Measurements from ENCODE around the gene GRID2.

The GRID2 gene

DNA sequence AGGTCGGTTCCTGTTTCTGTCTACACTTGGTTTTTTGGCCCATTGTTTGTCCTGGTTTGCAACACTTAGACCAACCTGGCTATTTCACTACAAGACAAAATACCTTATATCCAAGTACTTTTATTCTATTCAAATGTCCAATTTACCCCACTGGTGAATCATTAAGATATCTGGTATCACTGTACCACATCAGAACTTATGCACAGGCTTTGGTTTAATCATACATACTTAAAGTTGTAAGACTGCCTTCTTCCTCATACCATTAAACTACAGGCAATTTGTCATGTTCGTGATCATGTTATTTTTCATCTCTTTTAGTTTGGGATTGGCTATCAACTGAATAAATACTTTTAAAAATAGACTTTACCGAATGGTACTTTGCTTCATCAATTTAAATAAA, 1471.8 kb downstream of the GRID2 start:
- DNase-seq, result no peak

DNA sequence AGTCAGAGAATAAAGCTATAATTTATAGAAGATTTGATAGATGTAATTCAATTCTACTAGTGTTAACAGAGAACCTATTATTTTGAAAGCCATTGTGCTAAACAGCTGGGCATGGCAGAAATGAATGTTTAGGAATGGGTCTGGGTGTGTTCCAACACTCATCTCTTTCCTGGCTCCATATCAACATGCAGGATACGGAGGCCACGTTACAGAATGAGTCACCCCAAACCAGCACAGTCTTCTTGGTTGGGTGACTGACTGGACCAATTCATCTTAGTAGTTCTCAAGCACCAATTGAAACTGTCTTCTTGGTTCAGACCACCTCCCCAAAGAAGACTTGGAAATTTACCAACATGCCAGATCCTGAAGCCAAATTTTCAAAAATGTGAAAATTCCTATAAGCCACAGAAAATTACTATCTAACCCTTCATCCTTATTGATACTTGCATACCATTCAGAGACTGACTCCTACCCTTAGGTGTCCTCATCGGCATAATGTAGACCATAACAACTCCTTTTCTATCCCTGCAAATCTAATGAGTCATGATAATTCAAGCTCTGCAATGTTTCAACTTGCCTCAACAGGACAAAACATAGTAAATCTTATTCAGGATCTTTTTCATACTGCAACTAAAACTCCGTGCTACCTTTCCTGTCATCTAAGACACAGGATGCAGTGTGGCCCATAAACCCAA, 1472.8 kb downstream of the GRID2 start:
- no peak for DNase-seq

DNA sequence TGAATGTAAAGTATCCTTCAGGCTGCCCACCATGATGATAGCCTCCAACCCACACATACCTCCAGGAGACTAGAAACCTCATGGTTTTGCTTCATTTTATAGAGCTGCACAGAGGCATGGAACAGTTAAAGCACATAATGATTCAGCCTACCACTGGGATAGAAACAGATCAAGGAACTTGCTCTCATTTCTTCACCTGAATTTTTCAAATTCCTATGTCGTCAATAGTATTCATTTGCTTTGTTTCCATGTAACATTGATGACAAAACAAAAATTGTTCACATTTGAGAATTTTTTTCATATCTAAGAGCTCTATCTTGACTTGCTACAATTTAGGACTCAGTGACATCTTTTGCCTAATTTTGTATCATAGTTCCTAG, 1473.3 kb downstream of the GRID2 start:
- no peak for DNase-seq

DNA sequence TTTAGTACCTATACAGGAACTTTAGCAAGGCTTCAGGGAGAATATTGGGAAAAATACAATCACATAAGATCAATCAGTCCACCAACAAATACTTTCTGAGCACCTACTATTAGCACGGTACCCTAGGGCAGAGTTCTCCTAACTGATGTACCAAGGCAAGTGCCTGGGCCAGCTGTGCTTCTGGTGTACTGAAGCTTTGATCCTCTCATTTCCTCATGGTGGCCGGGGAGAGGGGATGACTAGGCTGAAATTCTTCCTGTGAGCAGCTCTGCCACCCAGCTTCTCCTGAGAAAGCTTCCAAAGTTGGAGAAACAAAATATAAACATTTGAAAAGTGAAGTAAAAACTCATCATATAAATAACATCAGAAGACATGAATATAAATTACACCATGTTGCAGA, 1475.5 kb downstream of the GRID2 start:
- DNase-seq, result no peak

DNA sequence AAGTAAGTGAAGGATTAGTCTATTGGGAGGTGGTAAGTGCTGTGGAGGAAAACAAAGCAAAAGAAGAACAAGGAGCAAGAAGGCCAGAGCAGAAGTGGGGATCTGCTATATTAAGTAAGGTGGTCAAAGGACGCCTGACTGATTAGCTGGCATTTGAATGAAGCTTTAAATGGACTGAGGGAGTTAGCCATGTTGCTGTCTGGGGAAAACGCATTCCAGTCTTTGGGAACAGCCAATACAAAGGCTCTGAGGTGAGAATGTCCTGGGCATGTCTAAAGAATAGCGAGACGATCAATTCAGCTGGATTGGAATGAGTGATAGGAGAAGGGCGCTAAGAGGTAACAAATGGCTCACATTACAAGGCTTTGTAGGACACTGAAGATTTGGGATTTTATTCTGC, 1476.3 kb downstream of the GRID2 start:
- no peak for DNase-seq

DNA sequence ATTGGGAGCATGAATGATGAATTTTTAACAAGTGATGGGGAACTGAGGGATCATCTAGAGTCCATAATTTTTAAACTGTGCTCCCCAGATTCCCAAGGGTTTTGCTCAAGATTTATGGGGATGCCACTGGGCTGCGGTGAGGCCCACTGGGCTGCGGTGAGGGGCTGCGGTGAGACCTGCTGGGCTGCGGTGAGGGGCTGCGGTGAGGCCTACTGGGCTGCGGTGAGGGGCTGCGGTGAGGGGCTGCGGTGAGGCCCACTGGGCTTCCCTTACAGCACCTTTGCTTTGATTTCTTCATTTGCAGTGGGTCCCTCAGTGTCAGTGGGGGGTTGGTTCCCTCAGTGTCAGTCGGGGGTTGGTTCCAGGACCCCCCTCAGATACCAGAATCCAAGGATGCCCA, 1477.4 kb downstream of the GRID2 start:
- DNase-seq, result no peak

DNA sequence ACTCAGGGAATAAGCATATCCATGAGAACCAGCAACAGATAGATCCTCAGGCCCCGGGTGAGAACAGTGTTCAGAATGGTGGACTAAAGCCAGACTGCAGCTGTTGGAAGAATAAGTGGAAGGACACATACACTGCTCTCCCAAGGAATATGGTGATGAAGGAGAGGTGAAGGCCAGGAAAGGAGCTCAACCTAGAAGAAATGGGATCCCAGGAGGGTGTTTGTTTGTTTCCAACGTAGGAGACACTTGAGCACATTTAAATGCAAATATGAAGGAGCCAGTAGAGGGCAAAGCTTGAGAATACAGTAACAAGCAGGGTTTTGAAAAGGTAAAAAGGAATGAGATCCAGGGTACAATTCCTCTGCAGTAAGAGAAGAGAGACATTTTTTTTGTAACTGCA, 1482.4 kb downstream of the GRID2 start:
- DNase-seq, result no peak

DNA sequence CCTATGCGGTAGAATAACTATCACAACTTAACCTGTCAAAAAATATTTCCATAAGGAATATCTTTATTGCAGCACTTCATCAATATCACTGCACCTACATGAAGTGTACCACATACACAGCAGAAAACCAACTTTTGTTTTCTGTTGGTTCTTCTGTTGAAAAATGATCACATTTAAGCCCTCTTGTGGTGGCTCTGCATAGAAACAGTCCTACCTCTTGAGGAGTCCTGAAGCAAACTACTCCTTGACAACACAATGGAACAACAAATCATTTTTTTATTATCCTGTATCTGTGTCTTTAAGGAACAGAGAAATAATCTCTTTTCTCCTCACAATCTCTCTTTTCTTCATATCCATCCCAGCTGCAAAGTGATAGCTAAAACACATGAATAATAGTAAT, 1484.9 kb downstream of the GRID2 start:
- no peak for DNase-seq

DNA sequence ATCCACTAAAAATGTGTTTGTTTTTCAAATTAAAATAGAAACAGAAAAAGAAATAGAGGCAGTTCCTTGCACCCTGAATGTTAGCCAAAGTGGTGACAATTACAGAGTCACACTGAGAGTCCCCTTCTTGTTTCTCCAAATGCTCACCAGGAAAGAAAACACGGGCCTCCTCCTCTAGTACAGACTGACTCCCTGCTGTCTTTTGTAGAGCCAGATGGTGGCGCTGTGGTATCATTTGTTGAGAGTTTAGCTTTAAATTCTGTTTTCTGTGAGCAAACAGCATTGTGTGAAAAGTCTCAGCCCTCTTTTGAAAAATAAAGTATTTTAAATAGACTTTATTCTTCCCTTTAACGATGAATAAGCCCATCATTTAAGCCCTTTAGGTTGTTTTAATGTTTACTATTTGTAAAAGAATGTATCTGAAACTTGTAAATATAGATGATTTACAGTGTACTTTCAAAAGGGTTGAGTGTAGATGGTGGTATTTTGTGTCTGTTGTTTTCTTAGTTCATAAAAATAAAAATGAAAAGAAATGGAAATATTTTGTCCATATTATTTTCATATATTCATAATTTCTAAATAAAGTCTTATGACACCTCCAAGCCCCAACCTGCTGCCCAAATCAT, 1487.9 kb downstream of the GRID2 start:
- DNase-seq, result peak; percentile 7 to 12

DNA sequence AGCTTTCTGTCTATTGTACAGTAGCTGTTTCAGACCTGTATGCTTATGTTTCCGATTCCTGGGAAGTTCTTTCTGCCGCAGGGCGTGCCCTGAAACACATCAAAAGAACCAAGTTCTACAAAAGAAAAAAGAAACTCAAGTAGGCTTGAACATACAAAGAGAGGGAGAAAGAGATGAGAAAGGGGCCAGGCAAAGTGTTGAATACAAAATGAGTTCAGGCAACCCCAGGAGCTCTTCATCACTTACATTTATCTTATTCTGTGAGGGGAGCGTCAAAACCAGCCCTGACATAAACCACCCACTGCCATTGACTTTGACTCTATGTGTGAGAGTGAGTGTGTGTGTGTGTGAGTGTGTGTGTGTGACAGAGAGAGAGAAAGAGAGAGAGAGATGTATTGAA, 1498.3 kb downstream of the GRID2 start:
- no peak for DNase-seq

DNA sequence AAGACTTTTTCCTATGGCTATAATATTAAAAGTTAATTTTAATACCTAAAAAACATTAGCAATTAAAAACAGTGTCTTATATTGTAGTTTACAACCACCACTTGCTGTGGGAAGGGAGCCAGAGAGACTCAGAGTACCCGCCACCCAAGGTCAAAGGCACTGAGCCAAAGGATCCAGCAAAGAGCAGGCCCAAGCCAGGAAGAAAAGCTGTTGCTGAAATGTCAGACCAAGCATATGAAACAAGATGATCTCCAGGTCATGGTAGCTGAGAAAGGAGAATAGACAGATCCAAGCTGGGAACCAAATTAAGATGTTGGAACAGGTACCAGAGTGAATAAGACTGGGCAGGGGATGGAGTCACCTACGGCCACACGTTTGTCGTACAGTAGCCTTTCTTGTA, 1506.0 kb downstream of the GRID2 start:
- DNase-seq, result no peak

DNA sequence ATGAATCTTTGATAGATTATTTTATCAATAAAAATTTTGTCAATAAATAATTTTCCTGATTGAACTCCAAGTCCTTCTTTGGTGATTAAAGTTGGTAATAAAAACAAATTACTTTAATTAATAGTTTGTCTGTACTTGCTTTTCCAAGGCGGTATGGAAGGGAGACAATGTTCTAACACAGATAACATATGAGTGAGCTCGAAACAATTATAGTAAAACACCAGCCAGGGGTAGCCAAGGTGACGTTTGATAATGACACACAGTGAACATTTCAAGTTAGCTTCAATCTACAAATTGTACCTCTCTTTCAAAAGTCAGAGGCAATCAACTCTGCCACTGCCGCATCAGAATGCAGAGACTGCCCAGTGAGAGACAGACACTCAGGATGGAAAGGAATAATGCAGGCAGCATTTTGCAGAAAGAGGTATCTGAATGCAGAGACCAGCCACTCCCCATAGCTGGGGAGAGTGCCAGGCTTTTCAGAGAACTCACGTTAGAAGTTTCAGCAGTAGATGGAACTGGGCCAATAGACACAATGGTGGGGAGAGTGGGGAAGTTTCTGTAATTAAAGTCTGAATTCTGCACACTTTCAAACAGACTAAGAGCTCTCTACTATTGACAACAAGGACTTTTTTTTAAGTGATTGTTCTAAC, 1506.7 kb downstream of the GRID2 start:
- DNase-seq, result no peak

DNA sequence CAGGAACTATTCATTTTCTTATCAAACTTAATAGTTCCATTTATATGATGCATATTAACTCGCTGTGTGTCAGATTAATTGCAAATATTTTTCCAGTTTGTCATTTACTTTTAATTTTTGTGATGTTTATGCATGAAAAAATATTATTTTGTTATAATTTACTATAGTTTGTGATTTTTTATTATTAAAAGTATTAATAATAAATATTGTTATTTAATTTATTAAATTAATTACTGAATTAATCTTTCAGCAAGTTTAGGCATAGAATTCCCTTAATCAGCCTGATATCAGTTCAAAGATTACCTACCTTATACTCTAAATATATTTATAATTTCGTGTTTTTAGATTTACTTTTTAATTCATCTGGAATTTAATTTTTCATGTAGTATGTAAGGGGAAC, 1509.3 kb downstream of the GRID2 start:
- no peak for DNase-seq

DNA sequence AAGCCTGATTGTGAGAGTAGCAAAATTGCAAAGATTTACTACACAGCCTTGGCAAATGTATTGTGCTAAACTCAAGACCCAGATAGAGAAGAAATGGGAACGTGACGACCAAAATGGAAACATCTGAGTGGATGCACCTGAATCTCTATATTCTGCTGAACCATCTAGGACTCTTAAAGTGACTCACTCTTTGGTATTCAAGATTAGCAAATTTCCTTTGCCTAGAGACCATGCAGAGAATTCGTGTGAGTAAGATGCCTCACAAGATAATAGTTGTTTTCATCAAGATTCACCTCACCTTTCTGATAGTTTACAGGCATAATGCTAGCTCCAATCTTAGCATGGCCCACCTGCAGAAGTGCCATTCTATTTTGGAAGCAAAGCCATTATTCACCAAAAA, 1510.4 kb downstream of the GRID2 start:
- DNase-seq, result no peak

DNA sequence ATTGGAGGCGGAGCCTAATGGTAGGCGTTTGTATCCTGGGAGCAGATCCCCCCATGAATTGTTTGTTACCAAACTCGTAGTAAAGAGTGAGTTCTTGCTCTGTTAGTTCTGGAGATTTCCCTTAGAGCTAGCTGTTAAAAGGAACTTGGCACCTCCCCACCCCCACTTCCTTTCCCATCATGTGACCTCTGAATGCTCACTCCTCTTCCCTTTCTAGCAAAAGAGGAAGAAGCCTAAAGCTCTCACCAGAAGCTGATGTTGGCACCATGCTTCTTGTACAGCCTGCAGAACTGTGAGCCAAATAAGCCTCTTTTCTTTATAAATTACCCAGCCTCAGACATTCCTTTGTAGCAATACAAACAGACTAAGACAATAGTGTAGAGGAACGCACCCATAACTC, 1511.0 kb downstream of the GRID2 start:
- no peak for DNase-seq

All from stimulated activated CD4-positive, alpha-beta T cell treated with anti-CD3 and anti-CD28 coated beads, Interleukin-2, amount 100 ng/mL, for 48 hours (primary cell).